KBM-7 (cell line): ENCODE data around the gene LYPD6B.

ENCODE experiments used
- DNase-seq: peaks from one replicate; pipeline ENCODE4 v3.0.0-alpha.2; 2015
- in situ Hi-C: fragments of 300-500 bp; cut with MboI; formaldehyde crosslinking; loops from 2 replicates; pipeline ENCODE4 v1.14.3; 2020; ENCODE audit warnings: low sequenced_read_pairs, low pct_unique_long_range_greater_than_20kb, mixed read lengths

Gene LYPD6B

GRCh38 chr2:149031396-149031795 lies 7.1 kb upstream of the LYPD6B start:
- DNase-seq, result no peak
- in situ Hi-C loops, result no loop called here

DNA sequence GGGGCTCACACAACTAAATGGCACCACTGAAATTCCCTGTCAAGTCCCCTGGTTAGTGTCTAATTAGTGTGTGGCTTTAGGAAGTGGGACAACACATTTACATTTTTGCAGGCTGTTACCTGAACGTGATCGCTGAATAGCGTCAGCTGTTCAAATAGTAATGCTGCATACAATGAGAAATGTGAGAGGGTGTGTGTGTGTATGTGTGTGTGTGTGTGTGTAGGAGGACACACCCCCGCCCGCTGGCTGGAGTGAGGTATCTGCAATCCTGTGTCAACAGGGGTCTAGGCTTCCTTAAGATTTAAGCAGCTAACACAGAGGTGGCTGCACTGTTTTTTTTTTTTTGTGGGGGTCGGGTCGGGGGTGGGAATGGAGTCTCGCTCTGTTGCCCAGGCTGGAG lies 4.8 kb upstream of the LYPD6B start:
- DNase-seq, result no peak
- in situ Hi-C loops, result no loop called here

DNA sequence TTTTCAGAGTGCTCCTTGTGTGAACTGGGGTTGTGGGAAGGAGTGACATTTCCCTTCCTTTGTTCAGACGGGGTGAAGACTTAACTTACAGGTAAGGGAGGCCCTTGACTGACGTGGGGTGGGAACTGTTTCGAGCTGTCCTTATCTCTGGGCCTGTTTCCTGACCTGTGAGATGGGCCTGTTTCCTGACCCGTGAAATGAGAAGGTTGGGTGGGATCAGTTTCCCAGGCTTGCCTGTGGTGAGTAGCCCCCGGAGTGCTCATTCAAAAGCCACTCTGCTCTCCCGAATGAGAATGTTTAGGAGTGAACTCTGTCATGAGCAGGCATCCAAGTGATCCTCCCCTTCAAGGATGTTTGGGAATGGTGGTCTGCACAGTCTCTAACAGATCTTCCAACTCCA lies 4.1 kb upstream of the LYPD6B start:
- in situ Hi-C loops, result no loop called here
- no peak for DNase-seq

DNA sequence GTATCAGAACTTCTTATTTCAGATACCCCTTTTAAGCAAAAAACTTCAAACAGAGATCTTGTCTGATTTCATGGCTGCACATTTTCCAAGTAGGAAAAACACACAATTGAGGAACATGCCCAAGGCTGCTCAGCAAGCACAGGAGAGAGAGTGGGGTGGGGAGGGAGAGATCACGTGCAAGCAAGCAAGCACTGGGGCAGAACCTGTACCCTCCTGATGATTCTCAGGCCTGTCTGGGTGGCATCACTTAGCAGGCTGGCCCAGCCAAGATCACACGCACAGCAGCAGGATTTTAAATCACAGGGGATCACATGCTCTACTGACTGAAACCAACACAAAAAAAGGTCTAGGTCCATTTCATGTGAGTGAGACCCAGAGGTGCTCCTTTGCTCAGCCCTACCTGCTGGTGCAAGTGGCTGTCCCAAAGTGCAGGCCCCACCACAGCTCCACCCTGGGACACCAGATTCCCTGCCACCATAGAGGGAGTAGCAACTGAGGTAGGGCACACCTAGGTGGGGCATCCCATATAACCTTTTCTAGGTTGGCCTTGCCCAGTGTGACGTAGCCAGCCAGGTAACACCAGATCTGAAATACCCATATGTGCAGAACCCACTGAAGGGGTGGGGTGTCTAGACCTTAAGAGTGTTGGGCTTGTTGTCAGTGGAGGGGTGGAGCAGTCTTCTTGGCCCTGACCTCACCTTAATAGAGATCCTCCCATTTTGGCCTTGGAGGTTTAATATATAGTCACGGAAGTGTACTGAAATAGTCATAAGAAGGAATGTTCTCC lies 1.8 kb upstream of the LYPD6B start:
- in situ Hi-C loops, result no loop called here
- no peak for DNase-seq

DNA sequence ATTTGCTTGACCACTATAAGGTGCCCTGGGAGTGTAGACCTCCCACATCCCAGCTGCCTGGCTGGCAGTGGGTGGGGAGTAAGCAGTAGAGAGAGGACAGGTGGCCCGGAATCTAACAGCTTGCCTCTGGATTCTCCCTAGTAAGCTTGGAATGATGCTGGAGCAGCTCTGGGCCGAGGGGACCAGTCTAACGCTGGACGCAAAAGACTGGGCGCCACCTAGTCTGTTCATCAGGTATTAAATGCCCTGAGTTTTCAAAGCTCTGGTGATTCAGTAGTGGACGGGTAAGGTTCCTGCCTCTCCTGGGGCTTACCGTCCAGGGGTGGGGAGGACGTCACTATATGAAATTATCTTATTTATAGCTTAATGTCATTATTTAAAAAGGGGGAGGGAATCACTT lies 648 bp upstream of the LYPD6B start:
- DNase-seq, result no peak
- in situ Hi-C loops, result no loop called here

- in situ Hi-C loops, result no loop called here
These were observed 770 bp downstream of the LYPD6B start for GRCh38 chr2:149039213-149039724.

GRCh38 chr2:149040451-149040850 lies 2.0 kb downstream of the LYPD6B start:
- DNase-seq, result peak; percentile 44
- in situ Hi-C loops, result no loop called here

More at GRCh38 chr2:149039213-149039724, 770 bp downstream of the LYPD6B start:
- DNase-seq, result no peak

DNA sequence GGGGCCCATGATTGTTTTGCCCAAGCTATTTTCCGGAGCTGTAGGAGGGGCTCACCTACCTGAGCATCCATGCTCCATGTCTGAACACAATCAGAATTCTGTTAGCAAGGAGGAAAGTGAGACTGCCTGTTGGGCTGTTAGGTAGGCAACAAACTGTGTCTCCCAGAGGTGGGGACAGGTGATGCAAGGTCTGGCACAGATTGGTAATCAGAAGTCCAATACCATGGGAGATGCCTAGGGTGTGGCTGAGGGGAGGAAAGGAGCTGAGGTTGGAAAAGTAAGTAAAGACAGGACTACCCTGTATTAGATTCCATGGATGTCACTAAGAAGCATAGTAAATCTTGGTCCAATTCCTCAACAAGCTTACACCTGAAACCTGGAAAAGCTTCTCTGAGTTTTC lies 3.0 kb downstream of the LYPD6B start:
- in situ Hi-C loops, result no loop called here

GRCh38 chr2:149042881-149043280 lies 4.4 kb downstream of the LYPD6B start:
- no peak for DNase-seq
- in situ Hi-C loops, result no loop called here

More for the DNA sequence above, 3.0 kb downstream of the LYPD6B start:
- no peak for DNase-seq

- no peak for DNase-seq
- in situ Hi-C loops, result no loop called here
These were observed 6.0 kb downstream of the LYPD6B start for GRCh38 chr2:149044500-149044899.

DNA sequence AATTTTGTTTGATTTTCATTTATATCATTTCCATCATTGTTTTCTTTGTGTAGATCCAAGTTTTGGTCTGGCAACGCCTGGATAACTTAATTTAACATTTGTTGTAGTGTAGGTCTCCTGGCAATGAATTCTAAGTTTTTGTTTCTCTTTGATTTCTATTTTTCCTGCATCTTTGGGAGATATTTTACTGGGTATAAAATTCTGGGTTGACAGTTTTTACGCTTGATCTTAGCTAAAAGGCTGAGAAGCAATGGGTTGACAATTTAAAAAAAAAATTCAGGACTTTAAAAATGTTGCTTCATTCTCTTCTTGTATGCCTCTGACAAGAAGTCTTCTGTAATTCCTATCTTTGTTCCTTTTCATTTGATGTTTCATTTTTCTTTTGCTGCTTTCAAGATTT lies 8.6 kb downstream of the LYPD6B start:
- no peak for DNase-seq
- in situ Hi-C loops, result no loop called here

- no peak for DNase-seq
- in situ Hi-C loops, result no loop called here
These were observed 10.6 kb downstream of the LYPD6B start for GRCh38 chr2:149049142-149049541.

DNA sequence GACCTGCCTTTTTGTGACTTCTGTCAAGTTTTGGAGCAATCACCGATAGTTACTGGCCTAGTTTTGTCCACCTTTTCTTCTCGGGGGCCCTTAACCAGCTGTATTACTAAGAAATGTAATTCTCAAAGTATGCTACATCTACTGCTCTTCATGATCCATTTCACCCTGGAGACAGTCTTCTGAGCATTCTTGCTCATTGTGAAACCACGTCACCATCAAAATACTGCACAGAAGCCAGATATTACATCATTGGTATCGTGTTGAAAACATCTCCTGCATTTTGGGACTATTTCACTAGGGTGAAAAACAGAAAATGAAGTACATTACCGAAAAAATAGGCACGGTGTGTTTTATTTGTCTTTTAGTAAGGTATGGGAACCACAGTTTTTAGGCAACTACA lies 11.7 kb downstream of the LYPD6B start:
- in situ Hi-C loops, result no loop called here
- DNase-seq, result no peak

GRCh38 chr2:149055751-149056150 lies 17.3 kb downstream of the LYPD6B start:
- in situ Hi-C loops, result no loop called here
- no peak for DNase-seq

- no peak for DNase-seq
- in situ Hi-C loops, result no loop called here
These were observed 18.2 kb downstream of the LYPD6B start for GRCh38 chr2:149056541-149057255.

DNA sequence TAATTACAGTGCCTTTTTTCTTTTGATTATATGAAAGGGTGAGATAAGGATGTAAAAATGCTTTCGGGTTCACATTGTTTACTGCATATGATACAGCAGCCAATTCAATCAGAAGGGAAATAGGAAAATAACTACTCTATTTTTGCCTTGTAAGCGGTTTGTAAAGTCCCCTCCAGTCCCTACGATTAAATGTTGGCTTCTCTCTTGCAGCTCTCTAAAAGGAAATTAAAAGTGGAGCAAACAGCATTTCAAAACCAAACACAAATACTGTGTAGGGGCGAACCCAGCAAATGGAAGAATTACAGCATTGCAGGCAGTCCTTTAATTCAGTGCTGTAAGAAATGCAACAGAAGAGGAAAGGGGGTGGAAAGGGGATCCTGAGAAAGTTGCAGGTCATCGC lies 18.9 kb downstream of the LYPD6B start:
- no peak for DNase-seq
- in situ Hi-C loops, result no loop called here

GRCh38 chr2:149058936-149059335 lies 20.4 kb downstream of the LYPD6B start:
- in situ Hi-C loops, result no loop called here
- DNase-seq, result no peak

DNA sequence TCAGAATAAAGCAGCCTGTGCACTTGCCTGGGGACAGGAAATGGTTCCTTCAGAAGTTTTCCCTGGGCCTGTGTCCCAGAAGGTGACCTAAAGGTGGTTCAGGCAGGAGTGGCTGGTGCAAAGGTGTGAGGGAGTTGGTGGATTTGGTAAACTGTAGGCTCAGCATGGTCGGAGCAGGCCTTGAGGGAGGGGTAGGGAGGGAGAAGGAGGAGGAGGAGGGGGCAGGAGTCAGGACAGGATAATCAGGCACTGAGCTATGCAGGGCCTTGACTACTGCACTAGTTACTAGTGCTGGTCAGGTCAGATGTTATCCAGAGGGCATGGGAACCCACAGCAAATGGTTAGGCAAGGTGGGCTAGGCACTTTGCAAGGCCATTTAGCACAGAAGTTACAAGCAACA lies 21.3 kb downstream of the LYPD6B start:
- DNase-seq, result no peak
- in situ Hi-C loops, result no loop called here

DNA sequence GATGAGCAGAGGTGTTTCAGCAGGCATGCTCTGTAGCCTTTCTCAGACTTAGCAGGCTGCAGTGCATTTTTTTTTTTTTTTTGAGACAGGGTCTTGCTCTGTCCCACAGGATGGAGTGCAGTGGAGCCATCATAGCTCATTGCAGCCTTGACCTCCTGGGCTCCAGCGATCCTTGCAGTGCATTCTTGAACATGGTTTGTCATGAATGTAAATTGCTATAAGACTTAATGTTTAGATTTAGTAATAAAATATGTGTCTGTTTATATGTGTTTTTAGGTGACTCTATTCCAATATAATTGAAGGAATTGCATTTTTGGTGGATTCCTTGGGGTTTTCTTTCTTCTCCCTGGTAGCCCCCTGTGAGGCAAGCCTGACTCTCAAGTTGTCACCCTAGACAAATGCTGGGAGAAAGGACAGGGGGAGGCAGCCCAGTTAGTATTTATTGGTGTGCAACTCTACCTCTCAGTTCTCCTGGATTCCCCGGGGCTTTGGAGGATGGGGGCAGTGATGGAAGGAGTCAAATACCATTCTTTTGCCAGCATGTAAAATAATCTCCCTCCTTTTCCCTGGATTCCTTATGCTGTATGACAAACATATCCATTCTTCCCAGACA lies 22.7 kb downstream of the LYPD6B start:
- in situ Hi-C loops, result no loop called here
- no peak for DNase-seq

GRCh38 chr2:149062531-149062930 lies 24.0 kb downstream of the LYPD6B start:
- no peak for DNase-seq
- in situ Hi-C loops, result no loop called here
